ENCODE measurements around the gene THSD7B. TPM values are rescaled to one million over a fixed set of nuclear protein-coding genes. Genes with fewer than 3 reads are reported as not detected.

The THSD7B gene
- total RNA-seq, 4 donors from 2014 or later: 0.80 to 0.83 TPM; not detected in 2

DNA sequence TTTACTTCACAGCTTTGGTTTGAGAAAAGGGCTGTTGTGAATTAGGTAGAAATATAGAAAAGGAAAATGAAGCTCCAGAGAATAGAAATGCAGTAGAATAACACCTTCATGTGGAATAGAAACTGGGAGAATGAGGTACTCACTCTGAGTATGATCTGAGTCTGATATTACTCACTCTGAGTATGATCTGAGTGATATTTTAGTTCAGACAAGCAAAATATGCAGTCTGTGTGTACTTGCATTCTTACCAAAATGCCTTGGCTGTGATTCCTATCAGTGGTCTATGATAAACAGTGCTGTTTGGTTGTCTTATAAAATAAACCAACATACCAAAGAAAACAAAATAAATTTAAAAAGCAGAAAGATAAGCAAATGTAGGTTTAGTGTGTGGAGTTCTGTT is 487.6 kb downstream of the THSD7B start:
- H3K36me3 ChIP-seq: no peaks in the 10 kb centered on the region
- H3K4me3 ChIP-seq: no peak overlapping the region
- DNase-seq: no peak
- H3K9me3 ChIP-seq: no peaks in the 10 kb centered on the region
- H3K27ac ChIP-seq: no peak overlapping the region
- H3K27me3 ChIP-seq: no peaks in the 10 kb centered on the region
- no peak for TF ChIP-seq POLR2A (IDR thresholded peaks at IDR 0.05)
- TF ChIP-seq, protein P1, sequence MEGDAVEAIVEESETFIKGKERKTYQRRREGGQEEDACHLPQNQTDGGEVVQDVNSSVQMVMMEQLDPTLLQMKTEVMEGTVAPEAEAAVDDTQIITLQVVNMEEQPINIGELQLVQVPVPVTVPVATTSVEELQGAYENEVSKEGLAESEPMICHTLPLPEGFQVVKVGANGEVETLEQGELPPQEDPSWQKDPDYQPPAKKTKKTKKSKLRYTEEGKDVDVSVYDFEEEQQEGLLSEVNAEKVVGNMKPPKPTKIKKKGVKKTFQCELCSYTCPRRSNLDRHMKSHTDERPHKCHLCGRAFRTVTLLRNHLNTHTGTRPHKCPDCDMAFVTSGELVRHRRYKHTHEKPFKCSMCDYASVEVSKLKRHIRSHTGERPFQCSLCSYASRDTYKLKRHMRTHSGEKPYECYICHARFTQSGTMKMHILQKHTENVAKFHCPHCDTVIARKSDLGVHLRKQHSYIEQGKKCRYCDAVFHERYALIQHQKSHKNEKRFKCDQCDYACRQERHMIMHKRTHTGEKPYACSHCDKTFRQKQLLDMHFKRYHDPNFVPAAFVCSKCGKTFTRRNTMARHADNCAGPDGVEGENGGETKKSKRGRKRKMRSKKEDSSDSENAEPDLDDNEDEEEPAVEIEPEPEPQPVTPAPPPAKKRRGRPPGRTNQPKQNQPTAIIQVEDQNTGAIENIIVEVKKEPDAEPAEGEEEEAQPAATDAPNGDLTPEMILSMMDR (IDR thresholded peaks at IDR 0.05): no peak
- H3K4me1 ChIP-seq: no peaks in the 10 kb centered on the region

DNA sequence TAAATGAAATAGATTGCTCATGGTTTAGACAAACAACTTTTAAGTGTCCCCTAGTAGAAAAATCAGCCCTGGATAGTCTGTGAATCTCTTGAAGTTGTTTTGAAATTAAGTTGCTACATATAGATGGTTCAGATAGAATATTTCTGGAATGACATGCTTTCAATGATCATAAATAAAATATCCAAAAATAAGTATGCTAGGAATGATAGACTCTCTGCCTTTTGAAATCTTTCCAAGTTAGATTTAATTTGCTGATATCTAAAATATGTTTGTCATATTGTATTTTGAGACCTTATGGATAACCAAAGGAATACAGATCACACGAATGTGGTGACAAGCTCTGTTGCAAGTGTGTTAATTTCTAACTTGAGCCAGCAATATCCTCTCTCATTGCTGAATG is 488.7 kb downstream of the THSD7B start:
- H3K36me3 ChIP-seq: no peaks in the 10 kb centered on the region
- H3K27ac ChIP-seq: no peak overlapping the region

DNA sequence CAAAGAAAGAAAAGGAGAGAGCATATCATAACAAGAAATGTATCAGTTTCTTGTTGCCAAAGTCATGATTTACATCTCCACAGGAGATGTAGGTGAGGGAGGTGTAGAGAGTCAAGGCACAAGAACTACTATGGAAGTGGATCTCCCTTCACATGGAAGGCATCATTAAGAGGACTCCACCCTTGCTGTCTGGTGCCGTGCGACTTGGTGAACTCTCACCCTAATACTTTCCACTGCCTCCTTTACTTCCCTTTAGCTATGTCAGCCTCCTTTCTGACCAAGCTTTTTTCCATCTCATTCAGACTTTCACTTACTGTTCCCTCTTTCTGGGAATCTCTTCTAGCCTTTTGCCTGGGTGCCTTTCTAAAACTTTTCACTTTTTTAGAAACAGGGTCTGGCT is 490.0 kb downstream of the THSD7B start:
- H3K27me3 ChIP-seq: no peaks in the 10 kb centered on the region
- no peaks in the 10 kb centered on the region for H3K9me3 ChIP-seq
- TF ChIP-seq, protein P1 (IDR thresholded peaks at IDR 0.05): no peak
- H3K36me3 ChIP-seq: no peaks in the 10 kb centered on the region
- H3K4me3 ChIP-seq: no peak overlapping the region
- no peaks in the 10 kb centered on the region for H3K4me1 ChIP-seq
- H3K27ac ChIP-seq: no peak overlapping the region
- no peak for DNase-seq

More for the DNA sequence above, 488.7 kb downstream of the THSD7B start:
- no peak for DNase-seq
- no peaks in the 10 kb centered on the region for H3K4me1 ChIP-seq
- H3K27me3 ChIP-seq: no peaks in the 10 kb centered on the region
- H3K9me3 ChIP-seq: no peaks in the 10 kb centered on the region
- TF ChIP-seq, protein P1 (IDR thresholded peaks at IDR 0.05): no peak
- TF ChIP-seq POLR2A (IDR thresholded peaks at IDR 0.05): no peak
- no peak overlapping the region for H3K4me3 ChIP-seq

DNA sequence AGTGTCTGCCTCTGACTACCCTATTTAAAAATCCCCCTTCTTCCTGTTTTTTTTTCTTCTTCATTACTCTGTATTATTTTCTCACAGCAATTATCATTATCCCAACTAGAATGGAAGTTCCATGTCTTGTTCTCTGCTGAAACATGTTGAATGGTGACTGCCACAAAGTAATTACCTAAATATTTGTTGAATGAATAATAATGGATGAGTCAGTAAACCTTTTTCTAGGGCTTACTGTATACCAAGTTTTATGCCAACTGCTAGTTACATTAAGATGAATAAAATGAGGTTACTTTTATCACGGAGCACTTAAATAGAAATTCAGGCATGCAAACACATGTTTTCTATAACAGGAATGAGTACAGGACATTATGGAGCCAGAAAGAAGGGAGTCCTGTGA is 490.6 kb downstream of the THSD7B start:
- no peak for DNase-seq
- no peak overlapping the region for H3K27ac ChIP-seq
- no peaks in the 10 kb centered on the region for H3K36me3 ChIP-seq
- no peaks in the 10 kb centered on the region for H3K27me3 ChIP-seq
- no peak overlapping the region for H3K4me3 ChIP-seq
- H3K9me3 ChIP-seq: no peaks in the 10 kb centered on the region
- no peak for TF ChIP-seq POLR2A (IDR thresholded peaks at IDR 0.05)
- TF ChIP-seq, protein P1 (IDR thresholded peaks at IDR 0.05): no peak
- no peaks in the 10 kb centered on the region for H3K4me1 ChIP-seq

DNA sequence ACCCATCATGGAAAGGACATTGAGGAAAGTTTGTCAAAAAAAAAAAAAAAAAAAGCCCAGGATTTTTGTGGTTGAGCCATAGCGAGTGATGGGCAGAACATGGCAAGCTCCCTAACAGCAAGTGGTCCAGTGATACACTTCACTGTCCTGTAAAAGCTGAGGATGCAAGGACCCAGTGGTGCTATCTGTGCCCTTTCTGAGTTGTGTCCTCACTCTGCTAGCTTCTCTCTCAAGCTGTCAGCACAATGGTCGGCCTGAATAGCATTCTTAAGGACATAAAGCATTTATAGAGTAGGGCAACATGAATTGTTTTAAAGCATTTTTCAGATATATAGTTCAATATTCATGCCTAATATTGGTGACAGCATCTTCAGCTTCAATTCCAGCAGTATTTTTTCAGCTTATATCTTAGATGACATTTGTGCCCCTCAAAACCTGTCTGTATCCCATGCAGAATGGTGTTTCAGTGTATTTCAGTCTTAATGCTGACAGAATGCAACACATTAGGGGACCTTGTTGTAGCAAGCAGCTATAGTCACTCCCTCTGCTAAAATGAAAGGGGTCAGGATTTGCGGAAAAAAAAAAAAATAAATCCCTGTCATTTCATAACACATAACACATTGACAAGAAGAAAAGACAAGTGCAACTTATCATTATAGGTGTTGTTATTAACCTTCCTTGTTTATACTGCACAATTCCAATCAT is 496.7 kb downstream of the THSD7B start:
- H3K4me3 ChIP-seq: no peak overlapping the region

More for the DNA sequence above, 496.7 kb downstream of the THSD7B start:
- no peak for DNase-seq
- H3K4me1 ChIP-seq: no peaks in the 10 kb centered on the region
- H3K36me3 ChIP-seq: no peaks in the 10 kb centered on the region
- no peaks in the 10 kb centered on the region for H3K9me3 ChIP-seq
- no peaks in the 10 kb centered on the region for H3K27me3 ChIP-seq
- TF ChIP-seq, protein P1 (IDR thresholded peaks at IDR 0.05): no peak
- no peak for TF ChIP-seq POLR2A (IDR thresholded peaks at IDR 0.05)
- H3K27ac ChIP-seq: no peak overlapping the region

Measured in Peyer's patch (tissue), 4 donors.